ENCODE data around the gene PPP1R9A. TPM values are rescaled to one million over a fixed set of nuclear protein-coding genes. Genes with fewer than 3 reads are reported as not detected.

The PPP1R9A gene
- total RNA-seq, 1 experiment from 2014 or later: 13.5 TPM

- no TSS peak for BruUV-seq (replicated peaks)
- intact Hi-C loops (cut with micrococcal nuclease): no loop called here
- ChIA-PET POLR2A (no interaction called here), CTCF (no interaction called here), RAD21 (ENCODE audit: low non-redundant PET in 1 of 2, low total read pairs in 2 of 2, uncharacterized antibody in 2 of 2, unreplicated experiment in 2 of 2) (no interaction called here)
- Histone ChIP-seq H3K9ac (ENCODE audit: low read length) (no peak overlapping the region), H3K9me2 (ENCODE audit: insufficient read depth) (no peaks in the 10 kb centered on the region), H2AFZ (ENCODE audit: low read depth, low read length, poor library complexity, severe bottlenecking) (no peak overlapping the region), H4K20me1 (ENCODE audit: insufficient read depth) (no peaks in the 10 kb centered on the region), H3K4me3 (replicated peaks in 1 of 2; ENCODE audit: low read depth in 1 of 2, low read length in 2 of 2) (no peak overlapping the region), H3K79me2 (ENCODE audit: insufficient read depth, low read length) (no peaks in the 10 kb centered on the region), H3K36me3 (ENCODE audit: control insufficient read depth in 1 of 2, insufficient read depth in 2 of 2, low read length in 2 of 2) (no peaks in the 10 kb centered on the region), H3K4me2 (ENCODE audit: low read length) (no peak overlapping the region), H3K4me1 (ENCODE audit: control insufficient read depth in 1 of 2, insufficient read depth in 2 of 2, low read length in 2 of 2) (no peaks in the 10 kb centered on the region), H3K27ac (ENCODE audit: low read depth, low read length) (no peak overlapping the region), H3K27me3 (ENCODE audit: insufficient read depth, low read length) (no peaks in the 10 kb centered on the region), H3K9me3 (ENCODE audit: control insufficient read depth in 1 of 2, insufficient read depth in 1 of 2, low read depth in 1 of 2, low read length in 2 of 2) (no peaks in the 10 kb centered on the region)
- no peak for ATAC-seq
- DNase-seq (ENCODE audit: low read depth, low spot score): no peak
- TF ChIP-seq POLR2A (IDR thresholded peaks at IDR 0.05; ENCODE audit: borderline replicate concordance, extremely low read depth, insufficient read depth, insufficient read length): no peak
- no peak for TF ChIP-seq CEBPB (IDR thresholded peaks at IDR 0.05; ENCODE audit: low read depth)
- TF ChIP-seq TCF7L2 (IDR thresholded peaks at IDR 0.05; ENCODE audit: borderline replicate concordance, extremely low read depth, insufficient read depth, insufficient read length): no peak
- TF ChIP-seq REST (IDR thresholded peaks at IDR 0.05; ENCODE audit: low read depth): no peak
These were observed 431.4 kb downstream of the PPP1R9A start for GRCh38 chr7:95338832-95339231.

- intact Hi-C loops (cut with micrococcal nuclease): no loop called here
- DNase-seq (ENCODE audit: low read depth, low spot score) (no peak), ATAC-seq (no peak)
- ChIA-PET RAD21 (ENCODE audit: low non-redundant PET in 1 of 2, low total read pairs in 2 of 2, uncharacterized antibody in 2 of 2, unreplicated experiment in 2 of 2) (no interaction called here), POLR2A (no interaction called here), CTCF (no interaction called here)
- Histone ChIP-seq H3K4me1 (ENCODE audit: control insufficient read depth in 1 of 2, insufficient read depth in 2 of 2, low read length in 2 of 2) (no peaks in the 10 kb centered on the region), H4K20me1 (ENCODE audit: insufficient read depth) (no peaks in the 10 kb centered on the region), H3K27ac (ENCODE audit: low read depth, low read length) (no peak overlapping the region), H3K9me2 (ENCODE audit: insufficient read depth) (no peaks in the 10 kb centered on the region), H3K4me3 (replicated peaks in 1 of 2; ENCODE audit: low read depth in 1 of 2, low read length in 2 of 2) (no peak overlapping the region), H3K79me2 (ENCODE audit: insufficient read depth, low read length) (no peaks in the 10 kb centered on the region), H3K9me3 (ENCODE audit: control insufficient read depth in 1 of 2, insufficient read depth in 1 of 2, low read depth in 1 of 2, low read length in 2 of 2) (no peaks in the 10 kb centered on the region), H2AFZ (ENCODE audit: low read depth, low read length, poor library complexity, severe bottlenecking) (no peak overlapping the region), H3K36me3 (ENCODE audit: control insufficient read depth in 1 of 2, insufficient read depth in 2 of 2, low read length in 2 of 2) (no peaks in the 10 kb centered on the region), H3K9ac (ENCODE audit: low read length) (no peak overlapping the region), H3K4me2 (ENCODE audit: low read length) (no peak overlapping the region), H3K27me3 (ENCODE audit: insufficient read depth, low read length) (no peaks in the 10 kb centered on the region)
- BruUV-seq (replicated peaks): no TSS peak
- TF ChIP-seq EGR1 (IDR thresholded peaks at IDR 0.05; ENCODE audit: low read depth): no peak
- TF ChIP-seq MAX (IDR thresholded peaks at IDR 0.05): no peak
These were observed 433.1 kb downstream of the PPP1R9A start for GRCh38 chr7:95340491-95340890.
